Transverse colon (tissue), 4 donors: ENCODE measurements around the gene SASS6. TPM values are rescaled to one million over a fixed set of nuclear protein-coding genes. Genes with fewer than 3 reads are reported as not detected.

Source experiments
- DNase-seq: peaks from one replicate; pipeline ENCODE4 v3.0.0-alpha.2; 2019
- H3K27ac ChIP-seq, 4 donors: fragments of 200-600 bp; sonication (generic); 2 replicates each; pipeline ENCODE4 v1.5.1; 2016 to 2018; ENCODE audit warnings: inconsistent platforms in 4 of 4
- H3K27me3 ChIP-seq: fragments of 200-600 bp; sonication (generic); 2 replicates; pipeline ENCODE4 v1.5.1; 2017; ENCODE audit warnings: inconsistent platforms
- H3K36me3 ChIP-seq, 4 donors: fragments of 200-600 bp; sonication (generic); 2 replicates each; pipeline ENCODE4 v1.5.1; 2017 to 2019; ENCODE audit warnings: inconsistent platforms in 4 of 4
- H3K4me1 ChIP-seq, 4 donors: fragments of 200-600 bp; sonication (generic); 2 replicates each; pipeline ENCODE4 v1.5.1; 2017 to 2020; ENCODE audit warnings: inconsistent platforms in 4 of 4
- H3K4me3 ChIP-seq, 4 donors: fragments of 200-600 bp; sonication (generic); 1 replicate in 1 of 4; 2 replicates in 3 of 4; pipeline versions ENCODE4 v1.5.1 to v1.6.1; 2017 to 2019; ENCODE audit warnings: inconsistent platforms in 4 of 4
- H3K9me3 ChIP-seq, 2 donors: fragments of 200-600 bp; sonication (generic); 2 replicates each; pipeline ENCODE4 v1.5.1; 2017 to 2019; ENCODE audit warnings: inconsistent platforms in 2 of 2
- CTCF ChIP-seq, 5 experiments: fragments of 200-600 bp in 3 of 5; fragments of 450-650 bp in 2 of 5; sonication (generic) in 3 of 5; IDR thresholded peaks; 1 replicate in 2 of 5; 2 replicates in 3 of 5; pipeline ENCODE4 v1.5.1; 2016 to 2017; ENCODE audit warnings: antibody characterized with exemption in 5 of 5, inconsistent platforms in 3 of 5, mild to moderate bottlenecking in 2 of 5, moderate library complexity in 1 of 5
- EP300 ChIP-seq: sonication (generic); formaldehyde crosslinking; IDR thresholded peaks from one replicate; pipeline ENCODE4 v1.6.1; 2017; ENCODE audit warnings: antibody characterized with exemption, low read depth
- POLR2A ChIP-seq: fragments of 450-650 bp; IDR thresholded peaks from one replicate; pipeline ENCODE4 v1.6.1; 2016; ENCODE audit warnings: antibody characterized with exemption, mild to moderate bottlenecking, moderate library complexity
- POLR2AphosphoS5 ChIP-seq, 3 donors: sonication (generic); formaldehyde crosslinking; IDR thresholded peaks; one replicate each; pipeline ENCODE4 v1.6.1; 2016; ENCODE audit warnings: antibody characterized with exemption in 3 of 3
- WGBS, 2 donors: methylation state at CpG; one replicate each; pipeline ENCODE4 v1.1.5; 2018; ENCODE audit warnings: low coverage in 1 of 2; 5-methylcytosine and 5-hydroxymethylcytosine counted together
- in situ Hi-C, 4 donors: fragments of 200-750 bp; cut with MboI; loops; one replicate each; pipeline versions ENCODE4 v1.15.0 to v1.15.1; 2017; ENCODE audit warnings: low sequenced_read_pairs in 3 of 4, low pct_ligation_motif_present in 1 of 4, low pct_unique_long_range_greater_than_20kb in 1 of 4
- intact Hi-C: fragments of 100-400 bp; cut with DNase I; formaldehyde crosslinking; loops from one replicate; pipeline ENCODE4 v1.15.1; 2023; ENCODE audit warnings: low total_unique reads
- total RNA-seq, 4 donors: library from RNA; depleted of rRNA; stranded (reverse); fragments of >200 nt; gene quantifications; one replicate each; pipeline ENCODE4 v1.1.0, GENCODE V29; 2016

SASS6 gene
- total RNA-seq, 4 donors from 2014 or later = 1.2 to 2.4 (median 2.0) TPM

- no peak for TF ChIP-seq CTCF (IDR thresholded peaks at IDR 0.05)
- no peak for TF ChIP-seq POLR2AphosphoS5 (IDR thresholded peaks at IDR 0.05)
- no peak for TF ChIP-seq EP300
- no peak for TF ChIP-seq POLR2A
- in situ Hi-C loops (no loop called here), intact Hi-C loops (no loop called here)
- Histone ChIP-seq H3K27me3 (no peaks in the 10 kb centered on the region), H3K27ac (no peak overlapping the region), H3K36me3 (peaks cover 2 to 72% (median 29%) of the 10 kb centered on the region in 4 donors), H3K4me3 (no peak overlapping the region), H3K4me1 (no peaks in the 10 kb centered on the region), H3K9me3 (no peaks in the 10 kb centered on the region)
- WGBS, 2 donors = 100% methylated on average over 2 of the region's 2 CpGs; no CpG with 5 or more reads in 1 of the 2 donors
- DNase-seq = no peak
Observed at GRCh38 chr1:100065969-100066227, 66.8 kb downstream of the SASS6 start.

DNA sequence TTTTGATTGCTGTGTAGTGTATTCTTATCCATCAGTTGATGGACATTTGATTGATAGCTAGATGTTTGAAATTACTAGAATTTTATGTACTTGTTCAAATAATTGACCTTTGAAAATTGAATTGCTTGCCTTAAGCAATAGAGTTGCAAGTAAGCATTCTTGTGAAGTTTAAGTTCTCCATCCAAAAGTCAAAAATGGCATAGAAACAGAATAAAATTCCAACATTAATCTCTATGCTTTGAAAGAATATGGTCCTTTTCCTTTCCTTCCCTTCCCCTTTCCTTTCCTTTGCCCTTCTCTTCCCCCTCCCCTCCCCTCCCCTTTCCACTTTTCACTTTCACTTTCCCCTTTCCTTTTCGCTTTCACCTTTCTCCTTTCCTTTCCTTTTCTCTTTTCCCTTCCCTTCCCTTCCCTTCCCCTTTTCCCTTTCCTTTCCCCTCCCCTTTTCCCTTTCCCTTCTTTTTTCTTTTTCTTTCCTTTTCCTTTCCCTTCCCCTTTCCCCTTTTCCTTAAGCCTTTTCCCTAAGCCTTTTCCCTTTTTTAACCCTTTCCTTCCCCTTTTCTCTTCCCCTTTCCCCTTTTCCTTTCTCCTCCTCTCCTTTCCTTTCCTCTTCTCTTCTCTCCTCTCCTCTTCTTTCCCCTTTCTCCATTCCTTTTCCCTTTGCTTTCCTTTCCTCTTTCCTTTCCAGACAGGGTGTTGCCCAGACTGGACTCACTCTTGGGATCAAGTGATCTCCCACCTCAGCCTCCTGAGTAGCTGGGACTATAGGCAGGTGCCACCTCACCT is 67.4 kb downstream of the SASS6 start:
- DNase-seq = no peak
- H3K9me3 ChIP-seq = no peaks in the 10 kb centered on the region

GRCh38 chr1:100061681-100062080 is 71.0 kb downstream of the SASS6 start:
- H3K27ac ChIP-seq = no peak overlapping the region
- H3K4me1 ChIP-seq = no peaks in the 10 kb centered on the region
- H3K27me3 ChIP-seq = no peaks in the 10 kb centered on the region
- TF ChIP-seq POLR2AphosphoS5 (IDR thresholded peaks at IDR 0.05) (no peak), CTCF (IDR thresholded peaks at IDR 0.05) (no peak), POLR2A (no peak), EP300 (no peak)
- H3K36me3 ChIP-seq = peaks cover 0 to 57% (median 25%) of the 10 kb centered on the region in 4 donors
- intact Hi-C loops = no loop called here
- H3K9me3 ChIP-seq = no peaks in the 10 kb centered on the region
- in situ Hi-C loops = no loop called here
- WGBS, 2 donors = 94% methylated on average over 3 of the region's 3 CpGs
- no peak overlapping the region for H3K4me3 ChIP-seq
- DNase-seq = no peak

More for the DNA sequence above, 67.4 kb downstream of the SASS6 start:
- H3K4me3 ChIP-seq = no peak overlapping the region
- intact Hi-C loops = no loop called here
- H3K4me1 ChIP-seq = no peaks in the 10 kb centered on the region
- no peak overlapping the region for H3K27ac ChIP-seq
- TF ChIP-seq POLR2AphosphoS5 (IDR thresholded peaks at IDR 0.05) (no peak), POLR2A (no peak), CTCF (IDR thresholded peaks at IDR 0.05) (no peak)
- in situ Hi-C loops = no loop called here
- peaks cover 2 to 72% (median 29%) of the 10 kb centered on the region in 4 donors for H3K36me3 ChIP-seq
- 76 to 80% methylated on average over 1 of the region's 1 CpG for WGBS, 2 donors
- H3K27me3 ChIP-seq = no peaks in the 10 kb centered on the region

DNA sequence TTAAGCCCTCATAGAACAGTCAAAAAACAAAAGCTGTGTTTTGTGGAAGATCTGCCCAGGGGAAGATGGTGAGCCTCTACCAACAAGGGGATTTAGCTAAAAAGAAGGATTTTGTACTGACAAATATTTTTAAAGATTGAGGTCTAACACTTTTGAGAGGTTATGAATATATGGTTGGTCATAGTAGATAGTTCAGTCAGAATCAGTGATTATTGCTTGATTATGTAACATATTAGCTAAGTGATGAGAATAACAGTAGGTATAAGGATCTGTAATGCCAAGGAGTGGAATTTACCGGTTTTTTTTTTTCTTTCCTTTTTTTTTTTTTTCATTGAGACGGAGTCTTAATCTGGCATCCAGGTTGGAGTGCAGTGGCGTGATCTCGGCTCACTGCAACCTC is 79.0 kb downstream of the SASS6 start:
- Histone ChIP-seq H3K36me3 (peaks cover 0 to 15% (median 4%) of the 10 kb centered on the region in 4 donors), H3K9me3 (no peaks in the 10 kb centered on the region), H3K4me3 (no peak overlapping the region), H3K27me3 (no peaks in the 10 kb centered on the region), H3K27ac (no peak overlapping the region), H3K4me1 (peaks cover 0 to 6% (median 0%) of the 10 kb centered on the region in 4 donors)
- intact Hi-C loops (no loop called here), in situ Hi-C loops (no loop called here)
- TF ChIP-seq POLR2AphosphoS5 (IDR thresholded peaks at IDR 0.05) = no peak
- no peak for TF ChIP-seq EP300
- no peak for TF ChIP-seq POLR2A
- no peak for TF ChIP-seq CTCF (IDR thresholded peaks at IDR 0.05)
- DNase-seq = no peak
- WGBS, 2 donors = 93 to 96% methylated on average over 4 of the region's 4 CpGs
